Caco-2 (cell line): ENCODE results near the gene C1RL. TPM values are rescaled to one million over a fixed set of nuclear protein-coding genes. Genes with fewer than 3 reads are reported as not detected.

ENCODE experiments used
- BruUV-seq: library from RNA; stranded (reverse); fragments of 400-500 nt; replicated peaks from 2 replicates; lab custom pipeline; 2021; lab: Mats Ljungman, UMichigan
- CTCF ChIA-PET: fragments of 300-600 bp; sonication (Branson Sonifier 250); formaldehyde crosslinking; loops from one replicate; lab custom pipeline; 2022; ENCODE audit warnings: antibody characterized with exemption; lab: Charles Lee
- POLR2A ChIA-PET: fragments of 300-600 bp; sonication (Branson Sonifier 250); formaldehyde crosslinking; loops from one replicate; lab custom pipeline; 2022; ENCODE audit warnings: antibody characterized with exemption; lab: Charles Lee
- DNase-seq, 2 experiments: peaks; one replicate each; pipeline versions ENCODE4 v3.0.0 to v3.0.0-alpha.2; 2020 to 2022
- H3K27me3 ChIP-seq: replicated peaks from 2 replicates; pipeline ENCODE4 v1.6.0; 2011; ENCODE audit warnings: low read length; ENCODE audit not compliant: control insufficient read depth, insufficient read depth
- H3K36me3 ChIP-seq: 2 replicates; pipeline ENCODE4 v1.5.1; 2011; ENCODE audit warnings: low read length; ENCODE audit not compliant: control insufficient read depth, insufficient read depth
- H3K4me1 ChIP-seq: fragments of 250-450 bp; sonication (Bioruptor Pico); 2 replicates; pipeline ENCODE4 v1.5.1; 2020; ENCODE audit warnings: mild to moderate bottlenecking
- H3K4me3 ChIP-seq: 2 replicates; pipeline ENCODE4 v1.5.1; 2011; ENCODE audit warnings: low read depth, mild to moderate bottlenecking, control low read depth, low read length
- H3K9me3 ChIP-seq: fragments of 250-450 bp; sonication (Bioruptor Pico); 2 replicates; pipeline ENCODE4 v1.5.1; 2020; ENCODE audit warnings: mild to moderate bottlenecking, moderate library complexity
- H3K27ac Mint-ChIP-seq: one replicate; pipeline ENCODE4 v1.8.0; 2022; ENCODE audit warnings: mixed read lengths; ENCODE audit not compliant: unreplicated experiment
- H3K27me3 Mint-ChIP-seq: one replicate; pipeline ENCODE4 v1.8.0; 2022; ENCODE audit warnings: mixed read lengths; ENCODE audit not compliant: insufficient read depth, unreplicated experiment
- H3K36me3 Mint-ChIP-seq: one replicate; pipeline ENCODE4 v1.8.0; 2022; ENCODE audit warnings: mild to moderate bottlenecking, mixed read lengths; ENCODE audit not compliant: insufficient read depth, unreplicated experiment
- H3K4me1 Mint-ChIP-seq: one replicate; pipeline ENCODE4 v1.8.0; 2022; ENCODE audit warnings: low read depth, mixed read lengths; ENCODE audit not compliant: unreplicated experiment
- H3K4me3 Mint-ChIP-seq: one replicate; pipeline ENCODE4 v1.8.0; 2022; ENCODE audit warnings: mild to moderate bottlenecking, moderate library complexity, mixed read lengths; ENCODE audit not compliant: unreplicated experiment
- H3K9me3 Mint-ChIP-seq: one replicate; pipeline ENCODE4 v1.8.0; 2022; ENCODE audit warnings: mixed read lengths; ENCODE audit not compliant: unreplicated experiment
- CTCF ChIP-seq, 2 experiments: fragments of 200-600 bp in 1 of 2; IDR thresholded peaks; 1 replicate in 1 of 2; 2 replicates in 1 of 2; pipeline versions ENCODE4 v1.5.1 to v1.8.0; 2011 to 2022; ENCODE audit warnings: antibody characterized with exemption in 1 of 2, control low read depth in 1 of 2, inconsistent platforms in 1 of 2, low read depth in 1 of 2, low read length in 1 of 2, mild to moderate bottlenecking in 1 of 2, moderate library complexity in 1 of 2; ENCODE audit not compliant: insufficient read depth in 1 of 2, severe bottlenecking in 1 of 2, unreplicated experiment in 1 of 2
- intact Hi-C: fragments of 100-400 bp; cut with micrococcal nuclease; formaldehyde crosslinking; loops from one replicate; pipeline ENCODE4 v1.10.0; 2022; ENCODE audit not compliant: unreplicated experiment
- total RNA-seq: library from RNA; stranded (reverse); gene quantifications from 2 replicates; pipeline ENCODE4 v1.2.3, GENCODE V29; 2022

C1RL gene
- total RNA-seq, 1 experiment from 2014 or later: 40.2 TPM

GRCh38 chr12:7099290-7099996 lies 9.6 kb downstream of the C1RL start:
- Histone ChIP-seq H3K9me3 (no peaks in the 10 kb centered on the region), H3K4me1 (no peaks in the 10 kb centered on the region), H3K27me3 (no peaks in the 10 kb centered on the region), H3K36me3 (peaks cover 6% of the 10 kb centered on the region), H3K4me3 (no peak overlapping the region)
- Mint-ChIP-seq H3K9me3 (no peaks in the 10 kb centered on the region), H3K27me3 (no peaks in the 10 kb centered on the region), H3K4me1 (no peaks in the 10 kb centered on the region), H3K36me3 (peaks cover 24% of the 10 kb centered on the region), H3K4me3 (no peak overlapping the region), H3K27ac (no peak overlapping the region)
- intact Hi-C loops: no loop called here
- no peak for TF ChIP-seq CTCF (IDR thresholded peaks at IDR 0.05; ENCODE audit: insufficient read depth in 1 of 2, low read depth in 1 of 2, low read length in 1 of 2, severe bottlenecking in 1 of 2, unreplicated experiment in 1 of 2)
- peak in 1 of 2 experiments; percentile 23 for DNase-seq
- no TSS peak for BruUV-seq
- POLR2A ChIA-PET: interaction anchor here (0.6 kb wide), 1 partner anchor 25 kb away, joined by 7 read pairs; no protein-coding TSS in a partner anchor
- CTCF ChIA-PET: no interaction called here

- H3K27ac Mint-ChIP-seq: no peak overlapping the region
- peaks cover 30% of the 10 kb centered on the region for H3K36me3 Mint-ChIP-seq
- no peak for TF ChIP-seq CTCF (IDR thresholded peaks at IDR 0.05; ENCODE audit: insufficient read depth in 1 of 2, low read depth in 1 of 2, low read length in 1 of 2, severe bottlenecking in 1 of 2, unreplicated experiment in 1 of 2)
- CTCF ChIA-PET: interaction anchor here (0.6 to 1.6 kb wide), 2 partner anchors 12 to 116 kb away, joined by 3 to 8 read pairs; partner anchors contain the start of gene C1RL
- no peaks in the 10 kb centered on the region for H3K4me1 Mint-ChIP-seq
- intact Hi-C loops: no loop called here
- peaks cover 5% of the 10 kb centered on the region; the same call in 1 of the 2 replicates for H3K36me3 ChIP-seq
- H3K4me3 Mint-ChIP-seq: no peak overlapping the region
- no peak overlapping the region for H3K4me3 ChIP-seq
- H3K27me3 ChIP-seq: no peaks in the 10 kb centered on the region
- peaks cover 3% of the 10 kb centered on the region; the same call in 1 of the 2 replicates for H3K4me1 ChIP-seq
- no peak for DNase-seq
- BruUV-seq: no TSS peak
- H3K9me3 ChIP-seq: no peaks in the 10 kb centered on the region
- H3K9me3 Mint-ChIP-seq: no peaks in the 10 kb centered on the region
- POLR2A ChIA-PET: interaction anchor here (2.4 kb wide), 1 partner anchor 12 kb away, joined by 13 read pairs; the partner anchor contains the start of gene C1RL
- no peaks in the 10 kb centered on the region for H3K27me3 Mint-ChIP-seq
Observed at GRCh38 chr12:7096979-7097378, 12.0 kb downstream of the C1RL start.

GRCh38 chr12:7096006-7096932 lies 12.7 kb downstream of the C1RL start:
- no peaks in the 10 kb centered on the region for H3K9me3 ChIP-seq
- intact Hi-C loops: no loop called here
- Mint-ChIP-seq H3K4me1 (no peaks in the 10 kb centered on the region), H3K27me3 (no peaks in the 10 kb centered on the region), H3K9me3 (no peaks in the 10 kb centered on the region), H3K4me3 (no peak overlapping the region), H3K27ac (no peak overlapping the region), H3K36me3 (peaks cover 30% of the 10 kb centered on the region)
- H3K36me3 ChIP-seq: peaks cover 5% of the 10 kb centered on the region; the same call in 1 of the 2 replicates
- peaks cover 5% of the 10 kb centered on the region; the same call in 1 of the 2 replicates for H3K4me1 ChIP-seq
- CTCF ChIA-PET: interaction anchor here (1.0 to 1.6 kb wide), 3 partner anchors 12 to 152 kb away, joined by 3 to 8 read pairs (median 4); partner anchors contain the start of gene C1RL
- no peaks in the 10 kb centered on the region for H3K27me3 ChIP-seq
- no peak for TF ChIP-seq CTCF (IDR thresholded peaks at IDR 0.05; ENCODE audit: insufficient read depth in 1 of 2, low read depth in 1 of 2, low read length in 1 of 2, severe bottlenecking in 1 of 2, unreplicated experiment in 1 of 2)
- peak in 1 of 2 experiments; percentile 36 for DNase-seq
- POLR2A ChIA-PET: interaction anchor here (0.5 to 2.4 kb wide), 3 partner anchors 12 to 794 kb away, joined by 3 to 13 read pairs (median 7); partner anchors contain the start of gene C1RL
- BruUV-seq: no TSS peak
- H3K4me3 ChIP-seq: no peak overlapping the region
